HL-60/S4 (cell line): ENCODE data around the gene SRGAP1.

Source experiments
- in situ Hi-C: fragments of 300-500 bp; cut with MboI; formaldehyde crosslinking; loops from 2 replicates; pipeline ENCODE4 v1.14.3; 2022; ENCODE audit warnings: low sequenced_read_pairs

Gene SRGAP1

GRCh38 chr12:63844391-63845341, at the start of gene SRGAP1:
Gene SRGAP1 (plus strand): TSS chr12:63844700. CDS start chr12:63844817, 117 bp downstream.
- in situ Hi-C loops = no loop called here

GRCh38 chr12:63795032-63795687, 49.3 kb upstream of the SRGAP1 start:
- in situ Hi-C loops = no loop called here

GRCh38 chr12:63795944-63796343, 48.6 kb upstream of the SRGAP1 start:
- in situ Hi-C loops = no loop called here

- in situ Hi-C loops = no loop called here
These were observed 42.4 kb upstream of the SRGAP1 start for GRCh38 chr12:63802012-63802608.

GRCh38 chr12:63804746-63805145, 39.8 kb upstream of the SRGAP1 start:
- in situ Hi-C loops = no loop called here

- in situ Hi-C loops = no loop called here
These were observed 38.5 kb upstream of the SRGAP1 start for GRCh38 chr12:63805704-63806672.

- in situ Hi-C loops = no loop called here
These were observed 35.9 kb upstream of the SRGAP1 start for GRCh38 chr12:63808631-63809030.

- in situ Hi-C loops = no loop called here
These were observed 34.9 kb upstream of the SRGAP1 start for GRCh38 chr12:63809566-63809965.

- in situ Hi-C loops = no loop called here
These were observed 33.2 kb upstream of the SRGAP1 start for GRCh38 chr12:63811334-63811733.

- in situ Hi-C loops = no loop called here
These were observed 32.7 kb upstream of the SRGAP1 start for GRCh38 chr12:63811755-63812154.

GRCh38 chr12:63814146-63814772, 30.2 kb upstream of the SRGAP1 start:
- in situ Hi-C loops = no loop called here

GRCh38 chr12:63815482-63815852, 29.0 kb upstream of the SRGAP1 start:
- in situ Hi-C loops = no loop called here

- in situ Hi-C loops = no loop called here
These were observed 28.5 kb upstream of the SRGAP1 start for GRCh38 chr12:63816031-63816430.

GRCh38 chr12:63820427-63820826, 24.1 kb upstream of the SRGAP1 start:
- in situ Hi-C loops = no loop called here

- in situ Hi-C loops = no loop called here
These were observed 22.7 kb upstream of the SRGAP1 start for GRCh38 chr12:63821781-63822251.

GRCh38 chr12:63822352-63822751, 22.1 kb upstream of the SRGAP1 start:
- in situ Hi-C loops = no loop called here

- in situ Hi-C loops = no loop called here
These were observed 21.5 kb upstream of the SRGAP1 start for GRCh38 chr12:63823040-63823439.

GRCh38 chr12:63826006-63826585, 18.4 kb upstream of the SRGAP1 start:
- in situ Hi-C loops = no loop called here

- in situ Hi-C loops = no loop called here
These were observed 15.6 kb upstream of the SRGAP1 start for GRCh38 chr12:63828867-63829266.

- in situ Hi-C loops = loop anchor here (10.0 kb wide), 1 partner anchor 419 kb away; no protein-coding TSS in a partner anchor
These were observed 8.5 kb upstream of the SRGAP1 start for GRCh38 chr12:63836046-63836445.
